Esophagus muscularis mucosa (tissue), 4 donors: ENCODE data around the gene LRRC73. TPM values are rescaled to one million over a fixed set of nuclear protein-coding genes. Genes with fewer than 3 reads are reported as not detected.
"Not testable (repeated sequence)": the region's sequence is repeated elsewhere in the genome, so short reads cannot be mapped to it uniquely, and the experiment has no call there.

Experiments
- DNase-seq: peaks from one replicate; pipeline ENCODE4 v3.0.0-alpha.2; 2017; ENCODE audit errors: extremely low spot score
- H3K27ac ChIP-seq, 4 donors: fragments of 200-600 bp; sonication (generic); replicated peaks in 1 of 4; 1 replicate in 3 of 4; 2 replicates in 1 of 4; pipeline ENCODE4 v1.5.1; 2016 to 2019; ENCODE audit warnings: mild to moderate bottlenecking in 1 of 4
- H3K27me3 ChIP-seq, 4 donors: fragments of 200-600 bp; sonication (generic); one replicate each; pipeline versions ENCODE4 v1.5.1 to v1.6.0; 2016 to 2019
- H3K36me3 ChIP-seq, 4 donors: fragments of 200-600 bp; sonication (generic); one replicate each; pipeline ENCODE4 v1.5.1; 2016 to 2019
- H3K4me1 ChIP-seq, 4 donors: fragments of 200-600 bp; sonication (generic); one replicate each; pipeline ENCODE4 v1.5.1; 2016 to 2019
- H3K4me3 ChIP-seq, 4 donors: fragments of 200-600 bp; sonication (generic); 1 replicate in 2 of 4; 2 replicates in 2 of 4; pipeline ENCODE4 v1.5.1; 2016 to 2019; ENCODE audit warnings: mild to moderate bottlenecking in 4 of 4, moderate library complexity in 1 of 4
- H3K9me3 ChIP-seq, 4 donors: fragments of 200-600 bp; sonication (generic); 1 replicate in 3 of 4; 2 replicates in 1 of 4; pipeline ENCODE4 v1.5.1; 2016 to 2019
- CTCF ChIP-seq, 3 experiments: fragments of 200-600 bp in 2 of 3; fragments of 450-650 bp in 1 of 3; sonication (generic) in 2 of 3; IDR thresholded peaks; one replicate each; pipeline ENCODE4 v1.5.1; 2017 to 2019; ENCODE audit warnings: antibody characterized with exemption in 3 of 3, mild to moderate bottlenecking in 2 of 3, moderate library complexity in 1 of 3
- EP300 ChIP-seq: sonication (generic); formaldehyde crosslinking; IDR thresholded peaks from one replicate; pipeline ENCODE4 v1.6.1; 2017; ENCODE audit warnings: antibody characterized with exemption
- POLR2A ChIP-seq: fragments of 450-650 bp; IDR thresholded peaks from one replicate; pipeline ENCODE4 v1.6.1; 2017; ENCODE audit warnings: antibody characterized with exemption, moderate library complexity, mild to moderate bottlenecking, low read depth
- POLR2AphosphoS5 ChIP-seq, 2 donors: sonication (generic); formaldehyde crosslinking; IDR thresholded peaks; one replicate each; pipeline ENCODE4 v1.6.1; 2017; ENCODE audit warnings: antibody characterized with exemption in 2 of 2
- whole genome bisulfite sequencing: methylation state at CpG from one replicate; pipeline ENCODE4 v1.1.5; 2018; 5-methylcytosine and 5-hydroxymethylcytosine counted together
- intact Hi-C: fragments of 100-400 bp; cut with DNase I; formaldehyde crosslinking; loops from one replicate; pipeline ENCODE4 v1.15.1; 2023
- total RNA-seq, 4 donors: library from RNA; depleted of rRNA; stranded (reverse); fragments of >200 nt; gene quantifications; one replicate each; pipeline versions ENCODE4 v1.1.0 to v1.2.1, GENCODE V29; 2016

LRRC73 gene
- total RNA-seq, 4 donors from 2014 or later: 0.50 to 1.4 (median 0.75) TPM; not detected in 1

- H3K36me3 ChIP-seq: peaks cover 19 to 97% (median 83%) of the 10 kb centered on the region in 4 donors
- intact Hi-C loops: no loop called here
- 98% methylated on average over 8 of the region's 8 CpGs for WGBS
These were observed 31.8 kb upstream of the LRRC73 start for GRCh38 chr6:43541774-43542471.

GRCh38 chr6:43540507-43540906 is 30.4 kb upstream of the LRRC73 start:
- Histone ChIP-seq H3K27me3 (no peaks in the 10 kb centered on the region), H3K9me3 (no peaks in the 10 kb centered on the region), H3K27ac (no peak overlapping the region), H3K4me1 (no peaks in the 10 kb centered on the region), H3K36me3 (peaks cover 13 to 94% (median 79%) of the 10 kb centered on the region in 4 donors), H3K4me3 (no peak overlapping the region)
- 97% methylated on average over 5 of the region's 5 CpGs for WGBS
- no peak for TF ChIP-seq CTCF (IDR thresholded peaks at IDR 0.05)
- TF ChIP-seq POLR2A: no peak
- TF ChIP-seq POLR2AphosphoS5 (IDR thresholded peaks at IDR 0.05): no peak
- no peak for TF ChIP-seq EP300
- DNase-seq: no peak
- intact Hi-C loops: no loop called here

More at GRCh38 chr6:43541774-43542471, 31.8 kb upstream of the LRRC73 start:
- Histone ChIP-seq H3K4me3 (no peak overlapping the region), H3K27me3 (no peaks in the 10 kb centered on the region), H3K4me1 (no peaks in the 10 kb centered on the region), H3K9me3 (no peaks in the 10 kb centered on the region), H3K27ac (no peak overlapping the region)
- no peak for DNase-seq
- TF ChIP-seq CTCF (IDR thresholded peaks at IDR 0.05) (no peak), POLR2A (no peak), POLR2AphosphoS5 (IDR thresholded peaks at IDR 0.05) (no peak), EP300 (no peak)

GRCh38 chr6:43539409-43539808 is 29.3 kb upstream of the LRRC73 start:
- DNase-seq, H3K27me3 ChIP-seq, H3K4me1 ChIP-seq, H3K27ac ChIP-seq, intact Hi-C loops, H3K9me3 ChIP-seq, H3K4me3 ChIP-seq: not testable (repeated sequence)
- 97% methylated on average over 20 of the region's 20 CpGs for WGBS
- H3K36me3 ChIP-seq: peaks cover 3 to 94% (median 75%) of the 10 kb centered on the region in 4 donors

- H3K4me3 ChIP-seq, H3K27ac ChIP-seq, H3K9me3 ChIP-seq, intact Hi-C loops, DNase-seq, H3K4me1 ChIP-seq, H3K27me3 ChIP-seq: not testable (repeated sequence)
- 96% methylated on average over 4 of the region's 17 CpGs for WGBS
- peaks cover 0 to 94% (median 74%) of the 10 kb centered on the region in 4 donors for H3K36me3 ChIP-seq
These were observed 28.8 kb upstream of the LRRC73 start for GRCh38 chr6:43538986-43539385.

GRCh38 chr6:43532201-43532600 is 22.1 kb upstream of the LRRC73 start:
- H3K36me3 ChIP-seq: peaks cover 34 to 95% (median 77%) of the 10 kb centered on the region in 4 donors

More at GRCh38 chr6:43532201-43532600, 22.1 kb upstream of the LRRC73 start:
- Histone ChIP-seq H3K27me3 (no peaks in the 10 kb centered on the region), H3K4me3 (no peak overlapping the region), H3K27ac (no peak overlapping the region), H3K9me3 (no peaks in the 10 kb centered on the region), H3K4me1 (no peaks in the 10 kb centered on the region)
- 85% methylated on average over 1 of the region's 1 CpG for WGBS
- no peak for DNase-seq
- intact Hi-C loops: no loop called here
- TF ChIP-seq CTCF (IDR thresholded peaks at IDR 0.05): no peak
- TF ChIP-seq POLR2A: no peak
- TF ChIP-seq EP300: no peak
- TF ChIP-seq POLR2AphosphoS5 (IDR thresholded peaks at IDR 0.05): no peak
